Hepatic stellate cell (primary cell): ENCODE data around the gene EARS2.
"Not testable (repeated sequence)": the region's sequence is repeated elsewhere in the genome, so short reads cannot be mapped to it uniquely, and the experiment has no call there.

Experiments
- DNase-seq: peaks from one replicate; pipeline ENCODE4 v3.0.0; 2011; ENCODE audit warnings: low spot score

The EARS2 gene

GRCh38 chr16:23556881-23557778 lies at the start of gene EARS2, which contains the start of gene UBFD1:
TSS of gene EARS2 (minus strand) at chr16:23557350. CDS start at chr16:23557343, 7 bp downstream.
TSS of gene UBFD1 (plus strand) at chr16:23557727. CDS start at chr16:23557743, 16 bp downstream.
- DNase-seq = peak; percentile 98

DNA sequence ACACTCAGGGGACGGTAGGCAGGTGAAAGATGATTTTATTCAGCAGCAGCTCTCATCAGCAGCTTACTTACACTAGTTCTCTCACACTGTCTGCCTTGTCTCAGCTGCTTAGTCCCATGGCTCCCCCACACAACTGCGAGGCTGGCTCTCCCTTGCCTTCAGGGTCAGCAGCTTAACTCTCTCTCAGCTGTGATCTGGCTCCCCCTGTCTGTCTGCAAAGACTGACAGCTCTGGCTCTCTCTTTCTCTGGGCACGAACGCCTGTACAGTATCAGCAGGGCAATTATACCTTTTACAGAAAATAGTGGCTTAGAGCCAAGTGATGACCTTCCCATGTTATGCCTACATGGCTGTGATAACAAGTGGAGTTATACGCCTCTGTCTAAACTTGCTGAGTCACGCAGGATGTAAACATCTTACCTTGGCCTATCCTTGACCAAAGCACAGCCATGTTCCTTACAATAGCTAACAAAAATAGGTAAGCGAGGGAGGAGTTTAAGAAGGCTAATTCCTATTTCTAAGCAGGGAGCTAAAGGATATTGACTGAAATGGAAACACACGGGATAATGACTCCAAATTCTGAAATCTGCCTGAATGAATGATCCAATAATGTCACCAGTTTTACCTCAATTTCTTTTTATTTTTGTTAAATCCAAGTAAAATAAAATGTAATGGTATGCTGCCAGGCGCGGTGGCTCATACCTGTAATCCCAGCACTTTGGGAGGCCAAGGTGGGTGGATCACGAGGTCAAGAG lies 40.0 kb upstream of the EARS2 start:
- no peak for DNase-seq

GRCh38 chr16:23595951-23596720 lies 39.0 kb upstream of the EARS2 start, which contains the start of gene NDUFAB1:
TSS of gene NDUFAB1 (minus strand) at chr16:23596316. CDS start at chr16:23596290, 26 bp downstream.
- DNase-seq = peak; percentile 88

DNA sequence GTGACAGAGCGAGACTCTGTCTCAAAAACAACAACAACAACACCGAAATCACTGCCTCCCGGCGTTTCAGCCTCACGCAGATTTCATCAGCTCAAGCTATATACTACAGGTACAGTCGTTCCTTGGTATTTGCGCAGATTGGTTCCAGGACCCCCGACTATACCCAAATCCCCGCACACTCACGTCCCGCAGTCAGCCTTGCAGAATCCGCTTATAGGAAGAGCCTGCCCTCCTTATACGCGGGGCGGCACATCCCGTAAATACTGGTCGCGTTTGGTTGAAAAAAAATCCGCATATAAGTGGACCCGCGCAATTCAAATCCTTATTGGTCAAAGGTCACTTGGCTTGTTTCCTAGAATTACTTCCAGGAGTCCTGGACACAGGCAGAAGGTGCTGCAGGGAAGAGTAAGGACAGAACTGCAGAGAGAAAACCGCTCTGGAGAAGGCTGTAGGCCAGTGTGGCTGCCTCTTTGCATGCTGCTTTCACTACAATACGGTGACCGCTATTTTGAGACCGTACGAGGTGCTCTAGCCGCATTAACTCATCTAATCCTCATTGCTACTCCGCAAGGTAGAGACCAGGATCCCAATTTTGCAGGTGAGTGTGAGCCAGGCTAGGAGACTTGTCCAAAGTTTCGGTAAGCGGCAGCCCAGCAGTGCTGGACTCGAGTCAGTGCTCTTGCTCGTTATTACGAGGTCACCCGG lies 38.2 kb upstream of the EARS2 start:
- no peak for DNase-seq

GRCh38 chr16:23594186-23594585 lies 37.0 kb upstream of the EARS2 start:
- no peak for DNase-seq

DNA sequence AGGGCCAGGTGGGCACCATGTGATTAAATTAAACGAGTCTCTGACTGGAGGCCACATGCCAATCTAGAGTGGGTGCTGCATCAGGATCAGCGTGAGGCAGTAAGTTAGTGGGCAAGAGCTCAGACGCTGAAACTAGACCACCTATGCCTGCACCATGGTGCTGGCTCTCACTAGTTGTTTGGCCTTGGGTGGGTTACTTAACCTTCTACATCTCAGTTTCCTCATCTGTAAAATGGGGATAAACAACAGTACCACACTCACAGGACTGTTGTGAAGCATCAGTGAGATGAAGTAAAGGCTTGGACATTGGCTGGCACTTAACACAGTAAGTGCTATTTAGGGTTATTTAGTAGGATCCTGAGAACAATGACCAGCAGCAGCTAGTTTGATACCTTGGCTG lies 33.0 kb upstream of the EARS2 start:
- DNase-seq = no peak

- DNase-seq = peak; percentile 75
Observed at GRCh38 chr16:23587726-23588125, 30.6 kb upstream of the EARS2 start.

GRCh38 chr16:23584186-23585076 lies 27.3 kb upstream of the EARS2 start:
- DNase-seq = no peak

DNA sequence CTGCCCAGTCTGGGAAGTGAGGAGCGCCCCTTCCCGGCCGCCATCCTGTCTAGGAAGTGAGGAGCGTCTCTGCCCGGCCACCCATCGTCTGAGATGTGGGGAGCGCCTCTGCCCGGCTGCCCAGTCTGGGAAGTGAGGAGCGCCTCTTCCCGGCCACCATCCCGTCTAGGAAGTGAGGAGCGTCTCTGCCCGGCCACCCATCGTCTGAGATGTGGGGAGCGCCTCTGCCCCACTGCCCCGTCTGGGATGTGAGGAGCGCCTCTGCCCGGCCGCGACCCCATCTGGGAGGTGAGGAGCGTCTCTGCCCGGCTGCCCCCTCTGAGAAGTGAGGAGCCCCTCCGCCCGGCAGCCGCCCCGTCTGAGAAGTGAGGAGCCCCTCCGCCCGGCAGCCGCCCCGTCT lies 26.1 kb upstream of the EARS2 start:
- not testable (repeated sequence) for DNase-seq

- no peak for DNase-seq
Observed at GRCh38 chr16:23581764-23582163, 24.6 kb upstream of the EARS2 start.

DNA sequence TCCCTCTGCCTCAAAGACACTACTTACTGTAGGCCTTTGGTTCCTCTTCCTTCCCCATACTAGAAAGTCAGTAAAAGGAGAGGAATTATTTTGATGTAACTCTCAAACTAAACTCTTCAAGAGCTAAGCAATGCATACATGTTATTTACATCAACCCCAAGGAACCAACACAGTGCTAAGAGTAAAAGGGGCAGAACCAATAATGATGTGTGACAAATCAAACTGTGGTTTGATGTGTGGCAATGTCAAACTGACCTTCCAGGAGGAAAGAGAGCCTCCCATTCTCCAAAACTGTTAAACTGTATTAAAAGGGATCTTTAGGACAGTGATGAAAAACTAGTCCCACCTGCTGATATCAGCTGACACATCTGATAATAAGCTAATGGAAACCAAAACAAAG lies 23.2 kb upstream of the EARS2 start:
- DNase-seq = no peak

GRCh38 chr16:23579371-23579770 lies 22.2 kb upstream of the EARS2 start:
- DNase-seq = no peak

- DNase-seq = no peak
Observed at GRCh38 chr16:23578101-23578830, 21.1 kb upstream of the EARS2 start.

- DNase-seq = no peak
Observed at GRCh38 chr16:23577493-23577892, 20.3 kb upstream of the EARS2 start.

- DNase-seq = no peak
Observed at GRCh38 chr16:23575834-23576233, 18.7 kb upstream of the EARS2 start.

DNA sequence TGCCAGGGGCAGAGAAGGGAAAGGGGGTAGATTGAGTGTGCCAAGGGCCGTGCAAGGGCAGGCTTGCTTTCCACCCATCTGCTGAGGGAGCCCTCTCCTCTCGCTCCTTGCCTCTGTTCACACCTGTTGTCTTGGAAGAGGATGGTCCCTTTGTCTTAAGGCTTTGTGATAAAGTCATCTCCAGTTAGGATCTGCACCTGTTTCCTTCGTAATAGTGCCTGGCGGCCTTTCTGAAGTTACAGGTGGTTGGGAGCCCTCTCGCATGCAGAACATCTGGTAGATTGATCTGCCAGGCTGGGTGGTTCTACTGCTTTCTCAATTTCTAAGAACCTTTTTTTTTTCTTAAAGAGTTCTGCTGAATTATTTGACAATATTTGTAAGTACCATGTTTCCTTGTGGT lies 16.7 kb upstream of the EARS2 start:
- DNase-seq = no peak

DNA sequence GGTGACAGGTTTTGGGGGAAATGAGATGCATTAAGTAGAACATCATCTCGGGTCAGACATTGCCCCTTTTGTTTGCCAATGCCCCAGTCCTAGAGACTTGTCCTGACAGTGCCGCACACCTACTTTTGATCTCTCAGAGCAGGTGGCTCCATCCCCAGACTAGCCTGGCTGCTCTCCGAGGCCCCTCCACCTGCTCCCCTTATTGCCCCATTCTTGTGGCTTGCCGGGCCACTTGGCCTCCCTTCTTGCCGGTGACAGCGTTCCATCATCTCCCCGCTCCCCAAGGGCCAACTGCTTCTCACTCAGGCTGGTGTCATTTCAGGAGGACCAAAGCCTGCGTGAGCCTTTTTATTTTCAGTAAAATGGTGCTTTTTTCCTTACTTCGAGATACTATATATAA lies 15.2 kb upstream of the EARS2 start:
- DNase-seq = no peak

- no peak for DNase-seq
Observed at GRCh38 chr16:23571895-23572294, 14.7 kb upstream of the EARS2 start.

GRCh38 chr16:23570992-23571632 lies 14.0 kb upstream of the EARS2 start:
- no peak for DNase-seq
